Measurements from ENCODE around the gene SLC16A7. TPM values are rescaled to one million over a fixed set of nuclear protein-coding genes. Genes with fewer than 3 reads are reported as not detected.

SLC16A7 gene
- total RNA-seq, 1 experiment from 2014 or later: 49.2 TPM

DNA sequence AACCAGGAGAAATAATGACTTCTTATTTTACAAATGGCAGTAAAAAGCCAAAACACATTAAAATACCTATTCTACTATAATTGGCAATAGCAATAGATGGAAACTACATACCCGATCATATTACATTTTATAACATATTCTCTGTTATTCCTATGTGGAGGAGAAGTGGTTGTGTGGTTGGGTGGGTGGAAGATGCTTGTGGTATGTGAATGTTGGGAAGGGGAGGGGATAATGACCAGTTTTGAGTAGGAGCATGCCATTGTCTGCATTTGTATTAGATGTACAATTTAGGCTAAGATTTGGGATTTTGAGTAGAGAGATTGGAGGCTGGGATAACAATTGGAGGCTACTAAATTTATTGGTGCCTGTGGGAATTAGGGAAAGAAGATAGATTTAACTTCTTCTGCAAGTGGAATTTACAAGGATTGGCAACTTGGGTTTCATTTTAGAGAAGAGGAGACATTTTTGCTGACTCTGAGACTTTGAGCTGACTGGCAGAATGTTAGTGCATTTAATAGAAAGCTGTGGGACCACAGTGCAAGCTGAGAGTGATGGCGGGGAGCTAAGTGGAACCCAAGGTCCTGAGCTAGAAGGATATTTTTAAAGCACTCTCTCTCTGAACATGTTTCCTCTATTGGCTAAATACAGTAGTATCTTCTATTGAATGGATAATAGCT, 65.2 kb downstream of the SLC16A7 start:
- no peak for DNase-seq (ENCODE audit: extremely low read depth, low read depth)

DNA sequence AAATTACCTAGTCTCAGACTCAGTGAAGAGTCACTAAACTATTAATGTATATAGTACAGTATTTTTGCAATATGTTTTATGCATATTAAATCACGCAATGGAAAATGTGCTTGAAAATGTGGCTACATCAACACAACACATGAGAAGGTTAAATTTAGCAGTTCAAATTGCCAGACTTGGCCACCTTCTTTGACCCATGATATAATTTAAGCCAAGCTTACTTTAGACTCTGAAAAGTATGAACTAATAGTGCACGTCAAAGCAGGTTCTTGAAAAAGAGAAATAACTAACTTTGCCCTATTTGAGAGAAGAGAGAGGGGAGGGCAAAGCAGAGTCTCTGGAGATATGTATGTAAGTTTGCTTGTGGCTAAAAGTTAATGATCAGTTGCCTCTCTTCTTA, 68.7 kb downstream of the SLC16A7 start:
- no peak for DNase-seq (ENCODE audit: extremely low read depth, low read depth)

DNA sequence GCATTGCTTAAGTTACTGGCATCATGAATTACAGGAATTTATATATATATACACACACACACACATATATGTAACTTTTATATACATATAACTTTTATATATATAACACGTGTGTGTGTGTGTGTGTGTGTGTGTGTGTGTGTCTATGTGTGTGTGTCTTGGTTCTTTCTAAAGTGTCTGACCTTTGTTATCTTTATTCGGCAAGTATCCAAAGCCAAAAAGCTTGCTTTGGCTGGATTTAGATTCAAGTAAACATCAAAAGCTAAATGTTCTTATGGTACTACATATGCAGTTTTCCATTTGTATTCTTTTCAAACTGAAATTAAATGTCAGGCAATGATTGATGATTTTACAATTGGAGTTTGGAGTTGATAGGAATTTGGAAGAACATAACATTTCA, 69.9 kb downstream of the SLC16A7 start:
- no peak for DNase-seq (ENCODE audit: extremely low read depth, low read depth)

DNA sequence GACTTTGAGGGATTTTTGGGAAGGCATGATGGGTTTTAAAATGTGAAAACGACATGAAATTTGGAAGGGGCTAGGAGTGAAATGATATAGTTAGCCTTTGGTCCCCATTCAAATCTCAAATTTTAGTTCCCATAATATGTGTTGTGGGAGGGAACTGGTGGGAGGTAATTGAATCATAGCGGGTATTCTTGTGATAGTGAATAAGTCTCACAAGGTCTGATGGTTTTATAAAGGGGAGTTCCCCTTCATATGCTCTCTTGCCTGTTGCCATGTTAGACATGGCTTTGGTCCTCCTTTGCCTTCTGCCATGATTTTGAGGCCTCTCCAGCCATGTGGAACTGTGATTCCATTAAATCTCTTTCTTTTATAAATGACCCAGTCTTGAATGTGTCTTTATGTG, 72.8 kb downstream of the SLC16A7 start:
- DNase-seq (ENCODE audit: extremely low read depth, low read depth): no peak

DNA sequence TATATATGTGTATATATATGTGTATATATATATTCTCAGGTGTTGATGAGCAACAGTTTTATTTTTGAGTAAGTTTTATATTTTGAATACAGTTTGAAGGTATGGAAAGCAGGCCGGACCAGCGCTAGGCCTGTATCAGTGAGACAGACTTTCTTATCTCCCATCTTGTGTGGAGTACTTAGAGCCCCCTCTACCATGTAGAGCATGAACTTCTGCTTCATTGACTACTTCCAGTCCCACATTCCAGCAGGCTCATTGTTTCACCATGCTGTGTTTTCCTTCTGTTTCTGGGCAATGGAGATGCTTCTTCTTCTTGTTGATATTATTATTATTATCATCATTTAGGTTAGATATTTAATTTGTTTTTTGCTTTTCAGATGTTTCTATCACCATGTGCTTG, 76.4 kb downstream of the SLC16A7 start:
- no peak for DNase-seq (ENCODE audit: extremely low read depth, low read depth)

DNA sequence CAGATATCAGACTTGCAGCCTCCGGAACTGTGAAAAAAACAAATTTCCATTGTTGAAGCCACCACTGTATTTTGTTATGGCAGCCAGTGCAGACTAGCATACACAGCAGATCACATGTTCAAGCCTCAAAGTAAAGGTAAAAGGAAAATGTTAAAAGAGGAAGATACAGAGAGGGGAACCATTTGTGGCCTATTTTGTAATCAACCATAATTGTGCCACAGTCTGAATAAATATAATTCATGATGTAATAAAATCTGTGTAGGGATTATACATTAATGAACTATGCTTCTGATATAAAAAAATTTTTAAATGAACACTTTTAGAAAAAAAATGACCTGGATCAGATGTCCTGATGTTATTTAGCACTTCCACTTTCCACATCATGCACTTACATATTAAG, 79.6 kb downstream of the SLC16A7 start:
- no peak for DNase-seq (ENCODE audit: extremely low read depth, low read depth)

DNA sequence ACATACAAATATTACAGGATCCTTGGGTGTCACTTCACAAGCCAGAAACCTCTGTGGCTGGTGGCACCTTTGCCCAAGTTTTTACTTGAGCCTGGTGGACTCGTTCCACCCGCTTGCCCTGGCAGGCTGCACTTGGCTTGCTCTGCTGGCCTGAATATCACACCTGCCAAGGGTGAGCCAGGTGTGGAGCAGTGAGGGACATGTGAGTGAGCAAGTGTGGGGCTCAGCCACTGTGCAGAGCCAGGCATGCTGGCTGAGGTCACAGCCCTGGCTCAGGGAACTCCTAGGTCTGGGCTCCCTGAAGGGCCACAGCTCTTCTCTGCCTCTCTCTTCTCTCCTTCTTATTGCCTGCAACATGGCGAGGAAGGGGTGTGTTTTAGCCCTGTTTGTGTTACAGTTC, 82.0 kb downstream of the SLC16A7 start:
- no peak for DNase-seq (ENCODE audit: extremely low read depth, low read depth)

DNA sequence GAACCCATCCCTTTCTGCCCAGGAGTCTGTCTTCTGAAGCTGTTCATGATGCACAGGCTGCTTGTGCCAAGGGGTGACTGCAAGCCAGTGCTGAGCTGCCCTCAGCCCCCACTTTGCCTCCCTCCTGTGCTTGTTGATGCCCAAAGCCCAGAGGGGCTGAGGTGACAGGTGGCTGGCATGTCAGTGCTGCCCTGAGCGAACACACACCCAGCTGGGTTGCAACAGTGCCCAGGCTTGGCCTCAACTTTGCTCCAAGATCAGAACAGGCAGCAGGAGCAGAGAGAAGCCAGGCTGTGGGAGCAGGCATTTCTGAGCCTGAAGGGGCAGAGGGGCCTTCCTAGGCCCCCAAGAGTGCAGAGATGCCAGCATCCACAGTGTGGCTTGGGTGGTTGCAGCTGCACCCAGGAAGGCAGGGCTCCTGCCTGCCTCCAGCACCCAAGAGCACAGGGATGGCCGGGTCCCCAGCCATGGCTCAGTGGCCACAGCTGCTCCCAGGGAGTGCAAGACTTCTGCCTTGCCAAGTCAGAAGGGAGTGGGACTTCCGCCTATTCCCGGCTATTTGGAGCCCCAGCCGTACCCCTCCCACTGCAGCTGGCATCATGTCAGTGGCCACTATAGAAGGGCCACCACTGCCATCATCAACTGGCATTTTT, 83.1 kb downstream of the SLC16A7 start:
- no peak for DNase-seq (ENCODE audit: extremely low read depth, low read depth)

DNA sequence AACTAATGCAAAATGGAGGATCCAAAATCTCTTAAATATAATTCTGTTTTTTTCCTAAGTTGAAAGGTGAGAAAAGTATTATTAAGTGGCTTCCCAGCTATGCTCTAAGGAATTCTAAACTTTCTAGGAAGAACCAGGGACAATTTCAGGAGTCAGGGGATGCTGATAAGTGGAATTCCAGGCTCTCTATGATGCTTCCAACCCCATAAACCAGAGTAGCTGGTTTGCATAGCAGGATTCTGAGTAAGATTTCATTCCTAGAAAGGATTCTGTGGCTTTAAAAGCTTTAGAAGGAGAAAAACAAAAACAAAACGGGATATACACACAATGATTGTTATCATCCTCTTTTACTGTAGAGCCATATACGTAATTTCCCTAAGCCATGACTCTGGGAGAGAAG, 93.9 kb downstream of the SLC16A7 start:
- no peak for DNase-seq (ENCODE audit: extremely low read depth, low read depth)

DNA sequence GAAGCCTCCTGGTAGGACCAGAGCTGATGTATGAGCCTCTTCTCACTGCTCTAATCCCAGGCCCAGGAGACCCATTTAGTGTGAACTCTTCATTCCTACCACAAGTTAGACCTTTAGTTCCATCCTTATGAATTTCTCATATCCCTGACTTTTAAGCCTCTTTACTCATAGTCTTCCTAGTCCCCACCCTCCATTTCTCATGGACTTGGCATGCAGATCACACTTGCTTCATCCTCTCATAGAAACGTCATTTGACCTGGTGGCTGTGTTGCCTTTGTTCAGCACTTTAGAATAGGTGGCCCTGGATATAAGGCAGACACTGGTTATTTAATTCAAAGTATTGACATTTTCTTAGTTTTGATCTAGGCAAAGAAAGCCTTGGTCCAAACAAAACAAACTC, 99.5 kb downstream of the SLC16A7 start:
- DNase-seq (ENCODE audit: extremely low read depth, low read depth): peak; percentile 74

DNA sequence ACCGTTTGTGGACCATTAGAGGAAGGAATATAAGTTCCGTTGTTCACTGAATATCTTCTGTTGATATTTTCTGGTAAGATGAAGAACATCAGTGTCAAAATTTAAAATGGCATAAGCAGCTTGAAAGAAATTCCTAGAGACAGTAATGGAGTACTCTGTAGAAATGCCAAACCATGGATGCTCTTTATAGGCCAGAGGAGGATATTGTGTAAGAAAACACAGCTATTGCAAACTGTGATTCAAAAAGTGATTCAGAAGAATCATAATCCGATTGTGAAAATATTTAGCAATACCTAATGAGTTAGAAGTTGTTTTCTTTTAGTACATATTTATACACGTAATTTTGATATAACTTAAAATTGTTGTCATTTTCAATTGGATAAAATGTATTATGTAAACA, 102.8 kb downstream of the SLC16A7 start:
- peak; percentile 86 for DNase-seq (ENCODE audit: extremely low read depth, low read depth)

DNA sequence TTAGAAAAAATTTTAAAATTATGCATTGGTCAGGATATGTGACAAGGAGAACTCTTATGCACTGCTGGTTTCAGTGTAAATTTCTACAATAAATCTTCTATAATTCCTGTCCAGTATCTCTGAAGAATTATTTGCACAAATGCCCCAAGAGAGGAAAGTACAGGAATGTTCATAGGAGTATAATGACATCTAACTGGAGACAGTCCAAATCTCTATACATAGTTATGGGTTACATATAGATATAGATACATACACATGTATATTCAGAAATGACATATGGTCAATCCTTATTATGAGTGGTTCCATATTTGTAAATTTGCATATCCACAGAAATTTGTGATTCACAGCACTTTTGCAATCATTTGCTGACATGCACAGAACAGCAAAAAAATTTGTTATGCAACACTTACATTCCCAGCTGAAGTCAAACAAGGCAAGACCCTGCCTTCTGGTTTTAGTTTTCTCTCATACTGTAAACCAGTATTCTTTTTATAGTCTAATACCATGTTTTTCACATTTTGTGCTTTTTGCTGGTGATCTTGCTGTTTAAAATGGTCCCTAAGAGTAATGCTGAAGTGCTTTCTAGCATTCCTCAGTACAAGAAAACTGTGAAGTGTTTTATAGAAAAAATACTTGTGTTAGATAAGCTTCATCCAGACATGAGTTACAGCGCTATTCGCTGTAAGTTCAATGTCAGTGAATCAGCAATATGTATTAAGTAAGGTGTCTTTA, 103.8 kb downstream of the SLC16A7 start:
- peak; percentile 56 for DNase-seq (ENCODE audit: extremely low read depth, low read depth)

DNA sequence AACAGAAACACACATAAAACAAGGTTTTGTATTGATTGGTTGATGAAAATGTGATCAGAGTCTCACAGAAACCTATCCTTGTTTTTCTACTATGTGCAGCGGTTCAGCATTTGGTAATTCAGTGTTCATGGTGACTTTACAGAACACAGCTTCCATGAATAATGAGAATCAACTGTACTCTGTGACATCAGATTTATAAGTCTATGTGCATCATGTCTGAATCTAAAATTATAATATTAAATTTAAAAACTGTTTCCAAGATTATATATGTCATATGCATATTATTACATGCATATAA, 104.3 kb downstream of the SLC16A7 start:
- peak; percentile 35 for DNase-seq (ENCODE audit: extremely low read depth, low read depth)

DNA sequence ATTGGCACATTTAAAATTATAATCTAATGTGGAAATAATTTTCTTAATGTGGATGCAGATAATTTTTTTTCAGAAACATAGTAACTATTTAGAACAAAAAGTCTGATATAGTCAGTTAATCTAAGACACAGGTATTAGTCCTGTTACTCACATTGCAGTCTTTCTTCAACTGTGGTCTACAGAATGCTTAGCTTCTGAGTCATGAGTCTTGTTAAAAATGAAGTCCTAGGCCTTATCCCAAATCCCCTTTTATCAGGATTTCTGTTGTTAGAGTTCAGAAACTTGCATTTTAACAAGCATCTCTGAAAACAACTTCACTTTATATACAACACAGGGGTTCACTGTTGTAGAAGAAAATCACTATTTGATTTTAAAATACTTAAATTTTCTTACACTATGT, 112.2 kb downstream of the SLC16A7 start:
- no peak for DNase-seq (ENCODE audit: extremely low read depth, low read depth)

DNA sequence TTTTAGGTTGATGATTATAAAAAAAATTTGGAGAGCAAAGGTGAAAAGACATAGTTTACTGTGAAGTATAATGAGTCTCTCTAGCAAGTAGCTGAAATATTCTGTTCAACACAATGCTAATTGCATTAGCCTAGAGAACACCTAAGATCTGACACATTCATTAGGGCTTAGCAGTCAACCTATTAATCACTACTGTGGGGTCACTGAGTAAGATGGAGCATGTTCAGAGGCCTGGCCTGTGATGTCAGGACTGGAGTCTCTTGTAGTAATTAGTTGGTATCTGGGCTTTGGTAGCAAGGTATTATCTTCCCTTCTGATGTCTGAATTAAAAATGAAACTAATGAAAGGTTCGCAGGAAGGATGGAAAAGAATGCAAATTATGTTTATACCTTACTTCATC, 112.7 kb downstream of the SLC16A7 start:
- DNase-seq (ENCODE audit: extremely low read depth, low read depth): no peak

DNA sequence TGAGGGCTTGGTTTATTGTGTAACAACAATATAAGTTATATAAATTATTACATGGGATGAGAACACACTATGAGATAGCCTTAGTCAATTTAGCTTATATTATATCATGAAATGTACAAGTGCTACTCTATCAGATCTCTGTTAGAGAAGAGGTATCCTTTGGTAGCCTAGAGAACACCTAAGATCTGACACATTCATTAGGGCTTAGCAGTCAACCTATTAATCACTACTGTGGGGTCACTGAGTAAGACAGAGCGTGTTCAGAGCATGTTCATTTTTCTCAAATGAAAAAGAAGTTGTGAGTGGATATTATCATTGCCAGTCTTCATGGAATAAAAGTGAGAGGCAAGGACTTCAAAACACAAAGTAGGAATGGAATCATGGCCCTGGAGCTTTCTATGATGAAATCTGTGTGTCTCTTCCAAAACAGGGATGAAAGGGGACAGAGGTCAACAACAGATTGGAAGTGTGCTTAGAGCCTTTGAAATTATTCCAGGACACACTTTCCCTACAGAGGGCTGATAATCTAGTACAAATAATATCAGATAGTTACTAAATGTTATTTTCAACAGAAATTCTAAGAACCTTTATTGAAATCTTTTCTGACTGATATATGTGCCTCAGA, 114.3 kb downstream of the SLC16A7 start:
- DNase-seq (ENCODE audit: extremely low read depth, low read depth): no peak

DNA sequence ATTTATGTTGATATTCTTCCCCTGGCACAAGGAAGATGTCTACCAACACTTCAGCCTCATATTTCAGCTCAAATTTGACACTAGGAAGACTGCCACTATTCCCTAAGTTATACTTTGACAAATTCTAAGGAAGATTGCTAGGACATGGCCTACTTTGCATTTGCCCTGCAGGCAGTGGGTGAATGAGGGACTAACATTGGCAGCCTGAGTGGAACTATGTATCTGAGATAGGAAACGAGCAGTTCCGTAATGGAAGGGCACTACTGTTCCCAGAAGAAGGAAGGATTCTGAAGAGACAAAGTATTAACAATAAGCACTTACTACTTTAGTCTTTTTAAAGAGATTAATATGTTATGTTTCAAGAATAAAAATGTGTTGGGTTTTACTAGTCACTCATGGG, 115.1 kb downstream of the SLC16A7 start:
- DNase-seq (ENCODE audit: extremely low read depth, low read depth): no peak

DNA sequence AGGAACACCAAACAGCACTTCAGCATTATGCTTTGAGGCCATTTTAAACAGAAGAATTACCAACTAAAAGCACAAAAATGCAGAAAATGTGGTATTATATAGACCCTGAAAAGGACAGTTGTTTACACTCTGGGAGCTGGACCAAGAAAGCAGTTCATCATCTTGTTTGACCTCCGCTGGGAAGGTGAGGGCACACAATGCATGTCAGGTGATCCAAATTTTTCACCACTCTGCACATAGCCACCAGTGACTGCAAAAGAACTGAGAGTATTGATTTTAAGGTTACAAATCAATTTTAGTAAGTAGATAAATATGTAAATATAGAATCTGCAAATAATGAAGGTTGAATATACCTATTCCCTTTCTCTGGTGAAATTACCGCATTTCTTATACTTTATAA, 119.6 kb downstream of the SLC16A7 start:
- no peak for DNase-seq (ENCODE audit: extremely low read depth, low read depth)

DNA sequence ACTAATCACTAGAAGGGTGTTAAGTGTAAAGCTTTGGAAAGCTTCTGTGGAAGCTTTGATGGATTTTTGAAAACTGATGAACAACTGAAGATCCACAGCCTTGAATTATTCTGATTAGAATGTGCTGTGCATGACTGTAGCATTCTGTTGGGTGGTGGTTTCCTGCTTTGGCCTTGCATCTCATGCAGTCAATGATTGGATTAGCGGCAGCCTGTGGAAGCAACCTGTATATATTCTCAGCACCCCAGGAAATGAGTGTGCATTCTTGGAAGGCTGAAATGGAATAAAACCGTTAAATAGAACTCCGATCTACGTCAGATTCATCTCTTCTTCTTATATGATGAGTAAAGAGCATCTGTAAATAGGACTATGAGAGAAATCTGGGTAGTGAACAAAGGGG, 120.2 kb downstream of the SLC16A7 start:
- no peak for DNase-seq (ENCODE audit: extremely low read depth, low read depth)

DNA sequence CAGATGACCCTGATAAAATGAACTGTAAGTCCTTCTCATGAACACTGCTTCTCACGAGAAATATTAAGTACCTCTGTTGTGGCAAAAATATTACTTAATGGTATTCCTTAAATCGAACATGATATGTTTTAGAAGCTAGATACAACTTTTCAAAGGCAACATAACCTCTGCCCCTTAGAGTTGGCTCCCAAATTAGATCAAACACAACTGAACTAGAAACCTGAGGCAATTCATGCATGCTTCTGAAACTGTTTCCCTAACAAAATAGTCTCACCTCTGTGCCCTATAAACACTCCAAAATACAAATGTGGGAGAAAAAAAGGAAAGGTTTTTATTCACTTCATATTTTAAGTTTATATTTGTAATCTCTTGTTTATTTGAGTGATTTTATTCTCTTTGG, 121.6 kb downstream of the SLC16A7 start:
- DNase-seq (ENCODE audit: extremely low read depth, low read depth): no peak

DNA sequence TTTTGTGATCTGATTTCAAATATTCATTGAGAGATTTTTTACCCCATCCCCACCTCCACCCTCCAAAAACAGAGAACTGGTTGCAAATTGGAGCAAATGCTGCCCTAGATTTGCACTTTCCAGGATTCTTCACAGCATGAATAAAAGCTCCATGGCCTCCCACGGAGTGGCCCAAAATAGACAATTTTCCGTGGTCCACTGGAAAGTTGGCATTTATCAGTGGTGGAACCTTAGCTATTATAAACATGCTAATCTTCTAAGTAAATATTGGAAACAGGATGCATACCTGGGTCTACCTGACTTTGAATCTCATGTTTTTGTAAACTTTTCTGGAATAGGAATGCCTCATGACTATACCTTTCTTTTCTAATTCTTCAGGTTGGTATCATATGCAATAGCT, 123.9 kb downstream of the SLC16A7 start:
- DNase-seq (ENCODE audit: extremely low read depth, low read depth): no peak

DNA sequence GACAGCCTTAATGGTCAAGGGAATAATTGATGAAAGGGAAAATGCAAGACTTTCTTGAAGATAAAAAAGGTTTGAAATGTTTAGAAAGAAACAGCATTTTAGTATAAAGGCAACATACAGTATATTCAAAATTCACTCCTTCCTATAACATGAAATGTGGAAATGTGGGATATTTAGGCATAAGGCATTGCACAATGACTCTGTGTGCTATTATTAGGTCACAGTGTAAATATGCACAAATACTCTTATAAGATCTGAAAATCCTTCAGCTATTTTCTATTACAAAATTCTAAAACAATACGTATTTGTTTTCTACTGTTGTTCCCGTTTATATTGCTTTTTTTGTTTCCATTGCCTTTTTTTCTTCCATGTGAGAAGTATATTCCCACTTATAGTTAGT, 127.7 kb downstream of the SLC16A7 start:
- no peak for DNase-seq (ENCODE audit: extremely low read depth, low read depth)
